NCI-H2196 treated with DMSO at 0.1 percent for 48 hours (cell line): ENCODE results near the gene RUVBL1.
"Not testable (repeated sequence)": the region's sequence is repeated elsewhere in the genome, so short reads cannot be mapped to it uniquely, and the experiment has no call there.

Experiments
- DNase-seq: peaks from one replicate; lab custom pipeline; 2025; ENCODE audit not compliant: unreplicated experiment; lab: John Stamatoyannopoulos, UW

RUVBL1 gene

GRCh38 chr3:128123538-128124368 lies at the start of gene RUVBL1:
Gene RUVBL1, minus strand, starts transcription at chr3:128123812. Its CDS starts 88 bp downstream, at chr3:128123724.
- DNase-seq, result peak; percentile 99

- no peak for DNase-seq
Measured at GRCh38 chr3:128173200-128173599, 49.6 kb upstream of the RUVBL1 start.

- DNase-seq, result peak; percentile 73
Measured at GRCh38 chr3:128170866-128171516, 47.4 kb upstream of the RUVBL1 start.

- DNase-seq, result no peak
Measured at GRCh38 chr3:128168836-128169235, 45.2 kb upstream of the RUVBL1 start.

GRCh38 chr3:128167973-128168674 lies 44.5 kb upstream of the RUVBL1 start:
- DNase-seq, result no peak

GRCh38 chr3:128167646-128167972 lies 44.0 kb upstream of the RUVBL1 start:
- no peak for DNase-seq

- DNase-seq, result no peak
Measured at GRCh38 chr3:128166971-128167453, 43.4 kb upstream of the RUVBL1 start.

- DNase-seq, result no peak
Measured at GRCh38 chr3:128163432-128163831, 39.8 kb upstream of the RUVBL1 start.

GRCh38 chr3:128160661-128161060 lies 37.0 kb upstream of the RUVBL1 start:
- DNase-seq, result no peak

- no peak for DNase-seq
Measured at GRCh38 chr3:128155616-128156360, 32.2 kb upstream of the RUVBL1 start.

- not testable (repeated sequence) for DNase-seq
Measured at GRCh38 chr3:128154354-128154753, 30.7 kb upstream of the RUVBL1 start.

- peak; percentile 92 for DNase-seq
Measured at GRCh38 chr3:128153156-128154041, 29.8 kb upstream of the RUVBL1 start, which contains the start of gene EEFSEC. Gene EEFSEC, plus strand, starts transcription at chr3:128153481. Its CDS starts 27 bp downstream, at chr3:128153508.

- peak; percentile 92 for DNase-seq
Measured at GRCh38 chr3:128152419-128153155, 29.0 kb upstream of the RUVBL1 start.

GRCh38 chr3:128151758-128152274 lies 28.2 kb upstream of the RUVBL1 start:
- no peak for DNase-seq

- DNase-seq, result no peak
Measured at GRCh38 chr3:128149650-128150049, 26.0 kb upstream of the RUVBL1 start.

GRCh38 chr3:128146201-128146600 lies 22.6 kb upstream of the RUVBL1 start:
- no peak for DNase-seq

- no peak for DNase-seq
Measured at GRCh38 chr3:128145279-128145678, 21.7 kb upstream of the RUVBL1 start.

- no peak for DNase-seq
Measured at GRCh38 chr3:128144512-128145187, 21.0 kb upstream of the RUVBL1 start.
